HCT116 (cell line): ENCODE data around the gene VEGFD.

ENCODE experiments used
- EZH2 ChIP-seq: fragments of 200-600 bp; sonication (generic); IDR thresholded peaks from 2 replicates; pipeline ENCODE4 v1.6.1; 2017; ENCODE audit warnings: antibody characterized with exemption, mixed run types
- POLR2A ChIP-seq: IDR thresholded peaks from 2 replicates; pipeline ENCODE4 v1.7.0; 2011; ENCODE audit warnings: borderline replicate concordance; ENCODE audit not compliant: insufficient read depth, insufficient read length; ENCODE audit errors: extremely low read depth
- POLR2AphosphoS5 ChIP-seq: IDR thresholded peaks from 2 replicates; pipeline ENCODE4 v1.6.1; 2011; ENCODE audit warnings: mild to moderate bottlenecking, low read depth, low read length, moderate library complexity
- TF ChIP-seq, protein P1 (sequence below), 3 experiments: fragments of 200-600 bp in 1 of 3; sonication (generic) in 1 of 3; IDR thresholded peaks in 2 of 3; conservative IDR thresholded peaks in 1 of 3; 2 replicates each; pipeline ENCODE4 v1.5.1; 2012 to 2017; ENCODE audit warnings: low read depth in 2 of 3, low read length in 2 of 3, antibody characterized with exemption in 1 of 3, borderline replicate concordance in 1 of 3, control low read depth in 1 of 3, mild to moderate bottlenecking in 1 of 3, mixed read lengths in 1 of 3, mixed run types in 1 of 3, moderate library complexity in 1 of 3; ENCODE audit not compliant: insufficient read depth in 1 of 3
- TF ChIP-seq, protein P2 (sequence below): IDR thresholded peaks from 2 replicates; pipeline ENCODE4 v1.6.1; 2012

DNA sequence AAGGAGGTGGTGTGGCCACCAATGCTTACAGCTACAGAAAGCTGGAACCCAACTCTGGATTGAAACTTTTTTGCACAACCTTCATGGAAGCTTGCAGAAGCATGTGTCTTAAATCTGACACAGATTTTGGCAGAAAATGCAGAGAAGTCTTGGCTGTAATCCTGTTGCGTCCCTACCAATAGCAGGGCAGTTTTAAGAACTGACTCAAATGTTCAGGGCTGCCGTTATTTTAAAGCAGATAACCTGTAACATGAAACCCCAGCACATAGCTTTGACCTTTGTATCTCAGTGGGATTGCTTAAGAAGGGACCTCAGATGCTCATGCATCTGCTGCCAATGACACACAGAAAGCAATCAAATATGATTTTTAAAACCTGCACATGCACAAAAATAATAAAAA, at the start of gene VEGFD:
- TF ChIP-seq, protein P1, sequence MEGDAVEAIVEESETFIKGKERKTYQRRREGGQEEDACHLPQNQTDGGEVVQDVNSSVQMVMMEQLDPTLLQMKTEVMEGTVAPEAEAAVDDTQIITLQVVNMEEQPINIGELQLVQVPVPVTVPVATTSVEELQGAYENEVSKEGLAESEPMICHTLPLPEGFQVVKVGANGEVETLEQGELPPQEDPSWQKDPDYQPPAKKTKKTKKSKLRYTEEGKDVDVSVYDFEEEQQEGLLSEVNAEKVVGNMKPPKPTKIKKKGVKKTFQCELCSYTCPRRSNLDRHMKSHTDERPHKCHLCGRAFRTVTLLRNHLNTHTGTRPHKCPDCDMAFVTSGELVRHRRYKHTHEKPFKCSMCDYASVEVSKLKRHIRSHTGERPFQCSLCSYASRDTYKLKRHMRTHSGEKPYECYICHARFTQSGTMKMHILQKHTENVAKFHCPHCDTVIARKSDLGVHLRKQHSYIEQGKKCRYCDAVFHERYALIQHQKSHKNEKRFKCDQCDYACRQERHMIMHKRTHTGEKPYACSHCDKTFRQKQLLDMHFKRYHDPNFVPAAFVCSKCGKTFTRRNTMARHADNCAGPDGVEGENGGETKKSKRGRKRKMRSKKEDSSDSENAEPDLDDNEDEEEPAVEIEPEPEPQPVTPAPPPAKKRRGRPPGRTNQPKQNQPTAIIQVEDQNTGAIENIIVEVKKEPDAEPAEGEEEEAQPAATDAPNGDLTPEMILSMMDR (IDR thresholded peaks at IDR 0.05 in 2 of 3, conservative IDR thresholded peaks at IDR 0.05 in 1 of 3; ENCODE audit: borderline replicate concordance in 1 of 3, insufficient read depth in 1 of 3, low read depth in 2 of 3, low read length in 2 of 3), result no peak
- TF ChIP-seq, protein P2, sequence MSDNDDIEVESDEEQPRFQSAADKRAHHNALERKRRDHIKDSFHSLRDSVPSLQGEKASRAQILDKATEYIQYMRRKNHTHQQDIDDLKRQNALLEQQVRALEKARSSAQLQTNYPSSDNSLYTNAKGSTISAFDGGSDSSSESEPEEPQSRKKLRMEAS, result no peak
- TF ChIP-seq POLR2A, result no peak
- no peak for TF ChIP-seq EZH2
- no peak for TF ChIP-seq POLR2AphosphoS5
